GM20000 (cell line): ENCODE measurements around the gene LIME1.

Source experiments
- DNase-seq: peaks from one replicate; pipeline ENCODE4 v3.0.0; 2012; ENCODE audit warnings: low spot score
- TF ChIP-seq, protein P1 (sequence below): IDR thresholded peaks from 2 replicates; pipeline ENCODE4 v1.5.1; 2012; ENCODE audit warnings: mild to moderate bottlenecking, control low read depth; ENCODE audit errors: extremely low read depth, missing control alignments

LIME1 gene

DNA sequence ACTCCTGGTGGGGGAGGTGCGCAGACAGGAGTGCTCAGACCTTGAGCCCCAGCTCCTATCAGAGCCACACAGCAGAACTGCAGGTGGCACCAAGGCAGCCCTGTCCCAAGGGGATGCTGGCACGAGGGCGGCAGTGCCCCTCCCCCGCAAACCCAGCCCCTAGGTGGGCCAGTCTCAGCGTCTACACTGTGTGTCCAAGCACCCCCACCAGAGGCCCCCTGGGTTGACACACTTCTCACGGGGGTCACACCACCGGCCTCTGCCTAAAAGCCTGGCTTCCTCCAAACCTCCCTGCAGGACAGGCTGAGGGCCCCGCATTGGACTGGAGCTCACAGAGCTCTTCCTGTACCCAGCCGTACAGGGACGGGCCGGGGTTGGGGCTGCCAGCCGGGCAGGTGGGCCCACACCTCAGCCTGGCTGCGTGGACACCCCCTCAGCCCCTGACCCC is 11.2 kb downstream of the LIME1 start:
- peak; percentile 39 for DNase-seq

DNA sequence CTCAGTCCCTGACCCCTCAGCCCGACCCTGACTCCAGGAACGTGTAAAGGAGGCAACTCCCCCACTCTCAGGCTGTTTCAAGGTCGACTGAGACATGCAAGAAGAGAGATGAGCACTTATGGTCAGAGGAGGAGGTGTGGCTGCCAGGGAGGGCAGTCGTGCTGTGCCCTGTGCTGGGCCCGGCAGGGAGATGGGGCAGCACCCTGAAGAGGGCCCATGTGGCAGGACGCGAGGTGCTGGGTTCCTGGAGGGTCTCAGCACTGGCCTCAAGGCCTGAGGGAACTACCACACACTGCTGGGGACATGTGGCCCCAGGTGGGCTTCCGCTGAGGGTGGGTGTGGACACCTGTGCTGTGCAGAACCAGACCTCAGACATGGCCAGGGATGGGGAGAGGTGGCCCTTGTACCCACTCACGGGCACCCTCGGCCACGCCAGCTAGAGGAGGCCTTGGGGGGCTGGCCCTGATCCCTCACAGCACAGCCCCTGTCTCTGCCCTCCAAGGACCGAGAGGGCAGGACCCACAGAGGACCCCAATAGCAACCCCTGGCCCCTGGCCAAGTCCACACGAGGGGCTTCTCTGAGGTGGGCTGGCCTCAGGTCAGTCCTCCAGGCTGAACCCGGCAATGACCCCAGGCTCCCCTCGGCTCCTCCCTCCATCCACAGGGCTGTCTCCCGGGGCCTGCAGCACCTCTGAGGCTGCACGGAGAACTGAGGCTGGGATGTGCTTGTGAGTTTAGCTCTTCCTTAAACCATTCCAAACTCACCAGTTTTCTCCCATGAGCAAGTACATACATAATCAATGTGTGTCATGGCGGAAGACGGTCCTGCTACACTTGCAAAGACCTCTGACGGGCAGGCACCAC is 11.8 kb downstream of the LIME1 start:
- peak; percentile 38 for DNase-seq
- TF ChIP-seq, protein P1, sequence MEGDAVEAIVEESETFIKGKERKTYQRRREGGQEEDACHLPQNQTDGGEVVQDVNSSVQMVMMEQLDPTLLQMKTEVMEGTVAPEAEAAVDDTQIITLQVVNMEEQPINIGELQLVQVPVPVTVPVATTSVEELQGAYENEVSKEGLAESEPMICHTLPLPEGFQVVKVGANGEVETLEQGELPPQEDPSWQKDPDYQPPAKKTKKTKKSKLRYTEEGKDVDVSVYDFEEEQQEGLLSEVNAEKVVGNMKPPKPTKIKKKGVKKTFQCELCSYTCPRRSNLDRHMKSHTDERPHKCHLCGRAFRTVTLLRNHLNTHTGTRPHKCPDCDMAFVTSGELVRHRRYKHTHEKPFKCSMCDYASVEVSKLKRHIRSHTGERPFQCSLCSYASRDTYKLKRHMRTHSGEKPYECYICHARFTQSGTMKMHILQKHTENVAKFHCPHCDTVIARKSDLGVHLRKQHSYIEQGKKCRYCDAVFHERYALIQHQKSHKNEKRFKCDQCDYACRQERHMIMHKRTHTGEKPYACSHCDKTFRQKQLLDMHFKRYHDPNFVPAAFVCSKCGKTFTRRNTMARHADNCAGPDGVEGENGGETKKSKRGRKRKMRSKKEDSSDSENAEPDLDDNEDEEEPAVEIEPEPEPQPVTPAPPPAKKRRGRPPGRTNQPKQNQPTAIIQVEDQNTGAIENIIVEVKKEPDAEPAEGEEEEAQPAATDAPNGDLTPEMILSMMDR, result no peak

More for the DNA sequence above, 11.2 kb downstream of the LIME1 start:
- TF ChIP-seq, protein P1, result no peak

DNA sequence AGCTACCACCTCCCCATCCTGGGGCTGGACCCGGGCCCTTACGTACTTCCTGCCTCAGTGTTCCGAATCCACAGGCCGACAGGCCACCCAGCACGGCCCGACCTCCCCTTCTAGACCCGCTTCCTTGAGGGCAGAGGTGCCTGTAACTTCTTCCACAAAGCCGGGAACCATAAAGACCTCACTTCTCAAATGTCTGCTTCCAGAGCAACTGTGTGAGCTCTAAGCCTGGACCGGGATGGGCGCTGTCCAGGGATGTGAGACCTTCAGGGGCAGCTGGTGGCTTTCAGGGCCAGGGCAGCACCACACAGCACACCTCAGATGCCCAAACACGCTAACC is 12.4 kb downstream of the LIME1 start:
- TF ChIP-seq, protein P1, result no peak
- no peak for DNase-seq

DNA sequence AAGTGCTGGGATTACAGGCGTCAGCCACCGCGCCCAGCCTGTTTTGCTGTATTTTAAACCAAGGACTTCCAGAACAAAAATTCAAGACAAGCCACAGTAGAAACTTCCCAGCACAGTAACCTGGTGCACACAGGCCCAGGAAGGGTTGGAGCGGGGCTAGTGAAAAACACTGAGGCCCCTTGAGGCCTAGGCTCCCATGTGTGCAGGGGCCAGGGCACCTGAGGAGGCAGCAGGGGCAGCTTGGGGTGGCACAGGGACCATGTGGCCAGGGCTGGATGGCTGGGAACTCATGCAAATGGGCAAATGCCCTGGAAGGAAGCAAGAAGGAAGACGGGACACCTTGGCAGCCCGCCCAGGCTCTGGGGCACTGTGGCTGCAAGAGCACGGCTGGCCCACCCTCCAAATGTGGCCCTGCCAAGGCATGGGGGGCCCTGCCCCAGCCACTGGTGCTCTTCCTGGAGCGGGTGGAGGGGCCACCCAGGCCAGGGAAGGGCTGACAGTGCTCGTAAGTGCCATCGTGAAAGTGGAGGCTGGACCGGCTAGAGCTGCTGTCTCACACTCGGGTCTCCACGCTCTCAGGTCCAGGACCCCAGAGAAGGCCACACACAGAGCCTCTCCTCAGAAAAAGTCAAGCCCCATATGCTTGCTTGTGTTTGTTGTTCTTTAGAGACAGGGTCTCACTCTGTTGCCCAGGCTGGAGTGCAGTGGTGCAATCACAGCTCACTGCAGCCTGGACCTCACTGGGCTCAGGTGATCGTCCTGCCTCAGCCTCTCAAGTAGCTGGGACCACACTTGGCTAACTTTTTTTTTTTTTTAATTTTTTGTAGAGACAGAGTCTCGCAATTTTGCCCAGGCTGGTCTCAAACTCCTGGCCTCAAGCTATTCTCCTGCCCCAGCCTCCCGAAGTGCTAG is 13.4 kb downstream of the LIME1 start:
- DNase-seq, result no peak
- TF ChIP-seq, protein P1, result no peak

DNA sequence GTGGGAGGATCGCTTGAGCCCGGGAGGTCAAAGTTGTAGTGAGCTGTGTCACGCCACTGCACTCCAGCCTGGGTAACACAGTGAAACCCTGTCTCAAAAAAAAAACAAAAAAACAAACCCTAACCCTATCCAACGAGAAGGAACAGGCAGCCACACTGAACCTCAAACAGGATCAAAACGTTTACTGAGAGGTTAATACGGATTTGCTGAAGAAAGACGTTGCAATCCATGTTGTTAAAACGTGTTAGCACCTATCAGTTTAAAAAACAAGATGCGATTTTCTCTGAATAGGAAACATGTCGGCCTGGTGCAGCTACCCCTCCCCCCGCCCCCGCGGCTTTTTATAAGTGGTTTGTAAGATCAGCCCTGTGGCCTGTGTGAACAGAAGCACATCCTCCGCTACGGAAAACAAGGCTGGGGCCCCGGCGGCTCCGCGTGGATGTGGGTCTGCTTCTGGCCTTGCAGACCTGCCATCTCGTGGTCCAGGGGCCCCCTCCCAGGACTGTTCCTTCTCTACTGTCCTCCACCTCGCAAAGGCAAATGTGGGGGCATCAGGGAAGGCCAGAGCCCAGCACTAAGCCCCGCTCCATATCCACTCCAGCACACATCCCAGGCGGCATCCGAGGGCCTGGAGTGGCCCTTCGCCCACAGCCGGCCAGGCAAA is 14.5 kb downstream of the LIME1 start:
- TF ChIP-seq, protein P1, result no peak
- DNase-seq, result no peak

DNA sequence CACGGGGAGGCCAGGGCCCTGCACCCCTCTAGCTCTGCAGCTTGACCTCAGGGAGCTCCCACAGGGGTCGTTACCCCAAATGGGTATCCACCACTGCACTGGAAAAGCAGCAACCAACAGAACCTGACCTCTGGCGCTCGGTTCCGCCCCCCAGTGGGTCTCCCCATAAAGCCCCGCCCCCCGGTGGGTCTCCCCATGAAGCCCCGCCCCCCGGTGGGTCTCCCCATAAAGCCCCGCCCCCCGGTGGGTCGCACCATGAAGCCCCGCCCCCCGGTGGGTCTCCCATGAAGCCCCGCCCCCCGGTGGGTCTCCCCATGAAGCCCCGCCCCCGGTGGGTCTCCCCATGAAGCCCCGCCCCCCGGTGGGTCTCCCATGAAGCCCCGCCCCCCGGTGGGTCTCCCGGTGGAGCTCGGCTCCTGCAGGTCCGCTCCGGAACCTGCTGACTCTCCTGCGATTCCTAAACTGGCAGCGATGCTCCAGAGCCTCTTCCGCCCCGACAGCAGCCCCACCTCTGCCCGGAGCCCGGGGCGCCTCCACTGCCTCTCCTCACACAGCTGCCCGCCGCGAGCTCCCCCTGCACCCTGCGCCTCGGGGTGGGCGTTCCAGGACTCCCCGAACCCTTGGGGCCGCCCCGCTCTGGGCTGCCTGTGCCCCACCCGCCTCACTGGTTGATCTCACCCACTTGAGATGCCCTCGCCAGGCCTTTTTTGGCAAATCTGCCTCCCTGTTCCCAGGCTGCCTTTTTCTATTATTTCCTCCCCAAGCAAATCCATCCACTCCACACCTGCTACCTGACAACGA is 15.2 kb downstream of the LIME1 start:
- no peak for DNase-seq
- TF ChIP-seq, protein P1, result no peak
